NCI-H82 (cell line): ENCODE data around the gene FER1L5.
"Not testable (repeated sequence)": the region's sequence is repeated elsewhere in the genome, so short reads cannot be mapped to it uniquely, and the experiment has no call there.

Source experiments
- DNase-seq: peaks from one replicate; lab custom pipeline; 2025; lab: John Stamatoyannopoulos, UW

FER1L5 gene

DNA sequence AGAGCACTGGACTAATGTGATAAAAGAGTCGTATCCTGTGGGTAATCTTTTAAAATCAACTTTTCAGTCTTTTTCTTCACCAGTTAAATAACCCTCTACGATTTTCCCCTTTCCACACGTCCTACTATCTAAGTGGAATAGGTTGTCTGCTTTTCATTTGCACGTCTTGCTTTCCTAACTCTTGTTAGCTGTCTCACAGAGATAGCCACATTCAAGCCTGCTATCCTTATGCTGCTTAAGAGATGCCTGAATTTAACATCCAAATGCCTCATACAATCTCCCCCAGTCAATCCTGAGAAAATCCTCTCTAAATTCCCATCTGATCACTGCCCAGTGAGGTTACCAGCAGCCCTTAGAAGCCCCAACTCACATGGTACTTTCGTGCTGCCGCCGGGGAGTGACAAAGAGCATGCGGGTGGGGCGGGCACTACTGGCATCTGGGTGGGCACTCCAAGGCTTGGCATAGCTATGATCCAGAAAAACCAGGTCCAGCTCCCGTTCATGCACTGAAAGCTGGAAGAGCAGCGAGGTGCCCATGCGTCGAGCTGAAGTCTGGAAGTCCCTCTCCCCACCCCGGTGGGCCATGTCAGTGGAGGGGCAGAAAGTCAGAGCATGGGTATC is 5.9 kb upstream of the FER1L5 start:
- DNase-seq = peak; percentile 48

DNA sequence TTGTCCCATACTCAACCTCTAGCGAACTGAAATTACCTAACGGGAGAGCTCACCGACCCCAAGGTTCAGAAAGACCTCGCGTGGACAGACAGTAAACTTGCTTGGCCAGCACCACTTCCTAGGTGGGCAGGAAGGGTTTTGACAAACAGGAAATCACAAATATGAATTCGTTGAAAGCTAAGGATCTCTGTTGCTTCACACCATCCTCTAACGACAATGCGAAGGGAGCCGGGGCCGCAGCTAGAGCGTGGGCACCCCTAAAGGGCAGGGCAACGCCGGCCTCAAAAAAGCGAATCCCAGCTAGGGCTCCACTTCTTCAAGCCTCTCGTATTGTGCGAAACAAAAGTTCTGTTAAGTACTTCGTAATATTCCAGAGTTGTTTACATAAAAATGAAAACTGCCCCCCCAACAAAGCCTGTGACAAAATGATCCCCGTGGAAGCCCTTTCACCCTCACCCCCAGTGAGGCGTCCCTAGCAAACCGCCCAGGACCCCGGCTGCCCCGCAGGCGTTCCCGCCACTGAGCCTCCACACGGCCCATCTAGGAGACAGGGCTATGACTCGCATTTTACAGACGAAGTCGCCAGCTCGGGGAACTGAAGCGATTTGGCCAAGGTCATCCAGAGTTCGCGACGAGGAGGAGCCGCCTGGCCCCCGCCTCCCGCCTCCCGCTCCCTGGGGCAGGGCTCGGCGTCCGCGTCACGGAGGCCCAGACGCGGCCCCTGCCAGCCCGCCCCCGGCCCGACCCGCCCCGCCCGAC is 5.0 kb upstream of the FER1L5 start:
- DNase-seq = peak; percentile 83

- DNase-seq = peak; percentile 96
Measured at GRCh38 chr2:96638144-96639121, 4.1 kb upstream of the FER1L5 start, which contains the start of gene KANSL3. TSS of gene KANSL3 (minus strand) at chr2:96638312. CDS start at chr2:96637135, 1,177 bp downstream.

GRCh38 chr2:96647681-96648080 is 5.1 kb downstream of the FER1L5 start:
- DNase-seq = no peak

DNA sequence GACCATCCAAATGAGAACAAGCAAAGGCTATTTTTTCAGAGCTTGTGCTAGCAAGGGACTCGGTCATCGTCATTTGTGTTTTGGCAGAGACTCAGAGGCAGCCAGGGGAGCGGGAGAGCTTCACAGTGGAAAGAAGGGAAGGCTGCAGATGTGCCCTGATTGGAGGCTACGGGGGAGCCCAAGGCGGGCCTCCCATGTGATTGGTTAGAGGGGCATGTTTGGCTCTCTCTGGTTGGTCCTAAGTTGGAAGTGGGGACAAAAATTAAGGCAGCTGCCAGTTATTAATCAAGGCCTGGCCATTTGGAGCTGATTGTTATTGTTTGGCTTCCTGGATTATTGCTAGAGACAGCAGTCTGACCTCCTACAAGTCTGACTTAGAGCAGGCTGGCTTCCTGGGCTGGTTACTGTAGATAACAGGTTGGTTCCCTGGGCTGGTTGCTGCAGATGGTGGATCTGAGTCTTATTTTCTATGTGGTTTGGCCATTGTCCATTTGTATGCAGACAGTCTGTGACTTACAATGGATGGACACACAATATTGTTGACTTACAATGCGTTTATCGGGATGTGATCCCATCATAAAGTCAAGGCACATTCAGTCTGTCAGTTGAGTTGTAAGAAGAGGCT is 5.9 kb downstream of the FER1L5 start:
- DNase-seq = no peak

DNA sequence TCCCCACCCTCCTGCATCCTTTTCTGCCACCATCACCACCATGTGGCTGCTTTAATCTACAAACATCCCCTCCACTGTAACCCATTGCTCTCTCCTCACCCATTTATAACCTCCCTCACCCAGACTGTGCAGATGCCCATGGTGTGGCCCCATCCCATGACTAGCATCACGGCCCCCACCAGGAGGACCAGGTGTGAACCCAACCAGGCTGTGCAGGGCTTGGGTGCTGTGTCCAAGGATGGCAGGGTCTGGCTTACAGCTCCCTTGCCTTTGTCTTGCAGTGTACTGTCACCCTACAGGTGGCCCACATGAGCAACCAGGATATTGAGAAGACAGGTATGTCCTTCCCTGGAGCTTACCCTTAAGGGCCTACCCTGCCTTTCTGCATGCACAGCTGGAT is 6.8 kb downstream of the FER1L5 start:
- no peak for DNase-seq

DNA sequence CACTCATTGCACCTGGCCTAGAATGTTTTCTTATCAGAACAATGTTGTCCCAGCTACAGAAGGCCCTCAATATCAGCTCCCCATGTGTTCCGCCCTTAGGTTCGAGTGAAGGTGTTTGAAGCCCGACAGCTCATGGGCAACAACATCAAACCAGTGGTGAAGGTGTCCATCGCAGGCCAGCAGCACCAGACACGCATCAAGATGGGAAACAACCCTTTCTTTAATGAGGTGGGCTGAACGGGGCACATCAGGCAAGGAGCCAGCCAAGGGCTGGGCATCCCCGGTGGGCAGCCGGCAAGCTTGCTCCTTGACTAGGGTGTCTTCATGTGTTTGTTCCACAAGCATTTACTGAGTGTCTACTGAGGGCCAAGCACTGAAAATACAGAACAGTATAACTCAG is 9.2 kb downstream of the FER1L5 start:
- no peak for DNase-seq

GRCh38 chr2:96654791-96655190 is 12.2 kb downstream of the FER1L5 start:
- DNase-seq = not testable (repeated sequence)

DNA sequence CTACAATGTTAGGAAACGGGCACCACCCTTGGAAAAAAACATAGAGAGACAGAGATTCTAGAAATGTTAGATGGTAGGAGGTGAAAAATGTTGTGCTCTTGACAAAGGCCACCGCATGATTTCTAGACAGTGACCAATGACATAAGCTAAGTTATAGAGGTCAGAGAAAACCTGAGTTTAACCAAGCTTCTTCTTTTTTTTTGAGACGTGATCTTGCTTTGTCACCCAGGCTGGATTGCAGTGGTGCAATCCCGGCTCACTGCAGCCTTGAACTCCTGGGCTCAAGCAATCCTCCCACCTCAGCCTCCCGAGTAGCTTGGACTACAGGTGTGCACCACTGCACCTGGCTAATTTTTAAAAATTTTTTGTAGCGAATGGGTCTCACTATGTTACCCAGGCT is 13.0 kb downstream of the FER1L5 start:
- DNase-seq = no peak

GRCh38 chr2:96656540-96656939 is 14.0 kb downstream of the FER1L5 start:
- no peak for DNase-seq

- no peak for DNase-seq
Measured at GRCh38 chr2:96661324-96661723, 18.8 kb downstream of the FER1L5 start.

DNA sequence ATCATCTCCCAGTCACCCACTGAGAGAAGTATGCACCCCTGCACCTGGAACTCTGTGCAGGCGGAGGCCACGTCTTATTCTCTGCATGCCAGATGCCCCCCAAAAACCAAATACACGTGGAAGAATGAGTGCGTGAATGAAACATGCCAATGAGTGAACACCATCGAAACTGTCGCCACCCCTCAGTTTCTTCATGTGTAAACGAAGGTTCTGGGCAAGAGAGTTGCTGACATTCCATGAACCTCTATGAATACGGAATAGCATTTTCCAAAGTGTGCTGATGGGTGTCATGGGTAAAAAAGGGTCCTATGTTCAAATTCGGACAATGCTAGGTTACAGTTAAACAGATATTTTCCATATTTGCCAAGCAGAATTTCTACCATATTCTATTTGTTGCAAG is 19.8 kb downstream of the FER1L5 start:
- DNase-seq = no peak

- DNase-seq = no peak
Measured at GRCh38 chr2:96663177-96663576, 20.6 kb downstream of the FER1L5 start.

- no peak for DNase-seq
Measured at GRCh38 chr2:96663829-96664228, 21.3 kb downstream of the FER1L5 start.

DNA sequence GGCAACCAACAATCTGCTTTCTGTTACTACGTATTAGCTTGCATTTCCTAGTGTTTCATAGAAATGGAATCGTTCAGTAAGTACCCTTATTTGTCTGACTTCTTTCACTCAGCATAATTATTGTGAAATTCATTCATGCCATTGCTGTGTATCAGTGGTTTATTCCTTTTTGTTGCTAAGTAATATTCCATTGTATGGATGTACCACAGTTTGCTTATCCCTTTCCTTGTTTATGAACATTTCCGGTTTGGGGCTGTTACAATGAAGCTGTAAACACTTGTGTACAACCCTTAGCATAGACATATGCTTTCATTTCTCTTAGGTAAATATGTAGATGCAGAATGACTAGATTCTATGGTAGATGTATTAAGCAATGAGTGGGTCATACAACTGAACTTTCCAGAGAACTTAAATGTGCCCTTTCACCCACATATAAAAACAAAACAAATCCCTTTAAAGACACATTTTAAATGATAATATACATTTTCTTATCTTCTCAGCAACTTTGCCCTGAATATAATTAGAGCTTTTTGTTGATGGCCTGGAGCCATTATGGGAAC is 21.9 kb downstream of the FER1L5 start:
- DNase-seq = no peak

GRCh38 chr2:96665083-96665569 is 22.6 kb downstream of the FER1L5 start:
- DNase-seq = no peak

DNA sequence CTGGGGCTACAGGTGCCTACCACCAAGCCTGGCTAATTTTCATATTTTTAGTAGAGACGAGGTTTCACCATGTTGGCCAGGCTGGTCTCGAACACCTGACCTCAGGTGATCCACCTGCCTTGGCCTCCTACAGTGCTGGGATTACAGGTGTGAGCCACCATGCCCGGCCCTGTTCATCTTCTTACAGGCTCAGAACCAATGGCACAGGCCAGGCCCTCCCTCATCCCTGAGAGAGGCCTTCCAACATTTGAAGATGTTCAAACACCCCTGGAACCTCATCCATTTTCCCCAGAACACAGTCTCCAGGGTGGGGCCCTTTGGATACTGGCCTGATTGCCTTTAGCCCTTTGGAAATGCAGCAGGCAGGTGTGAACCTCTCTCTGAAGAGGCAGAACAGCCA is 23.2 kb downstream of the FER1L5 start:
- DNase-seq = not testable (repeated sequence)

- no peak for DNase-seq
Measured at GRCh38 chr2:96668771-96669170, 26.2 kb downstream of the FER1L5 start.

GRCh38 chr2:96669539-96670215 is 27.1 kb downstream of the FER1L5 start:
- no peak for DNase-seq

DNA sequence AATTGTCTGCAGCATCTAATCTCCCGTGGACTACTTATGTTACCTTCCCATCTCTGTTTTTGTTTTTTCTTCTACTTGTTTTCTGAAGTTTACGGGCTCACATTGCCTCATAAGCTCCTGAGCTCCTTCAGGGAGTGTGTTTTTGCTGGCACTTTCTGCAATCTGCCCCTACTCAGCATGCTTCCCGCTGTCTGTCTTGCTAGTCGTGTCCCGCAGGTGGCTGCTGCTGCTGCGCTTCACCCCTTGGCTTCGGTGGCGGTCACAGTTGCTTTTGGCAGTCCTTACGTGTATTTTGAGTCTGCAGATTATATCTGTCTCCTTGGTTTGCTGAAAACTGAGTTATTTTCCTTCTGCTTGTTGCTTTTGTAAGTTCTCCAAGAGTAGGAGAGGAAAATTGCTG is 37.3 kb downstream of the FER1L5 start:
- no peak for DNase-seq

- DNase-seq = no peak
Measured at GRCh38 chr2:96680561-96681141, 38.1 kb downstream of the FER1L5 start.
